GM21528 (cell line): ENCODE results near the gene IGFBPL1.
A peak's percentile ranks its signal among the peaks of the same experiment; 100 is the strongest.
"Not testable (repeated sequence)": the region's sequence is repeated elsewhere in the genome, so short reads cannot be mapped to it uniquely, and the experiment has no call there.

Experiments
- ATAC-seq: cut with Tn5 transposase; IDR thresholded peaks from one replicate; pipeline ENCODE4 v1.9.1; 2021; ENCODE audit warnings: mild to moderate bottlenecking, moderate library complexity; ENCODE audit not compliant: unreplicated experiment, low FRiP score

IGFBPL1 gene

DNA sequence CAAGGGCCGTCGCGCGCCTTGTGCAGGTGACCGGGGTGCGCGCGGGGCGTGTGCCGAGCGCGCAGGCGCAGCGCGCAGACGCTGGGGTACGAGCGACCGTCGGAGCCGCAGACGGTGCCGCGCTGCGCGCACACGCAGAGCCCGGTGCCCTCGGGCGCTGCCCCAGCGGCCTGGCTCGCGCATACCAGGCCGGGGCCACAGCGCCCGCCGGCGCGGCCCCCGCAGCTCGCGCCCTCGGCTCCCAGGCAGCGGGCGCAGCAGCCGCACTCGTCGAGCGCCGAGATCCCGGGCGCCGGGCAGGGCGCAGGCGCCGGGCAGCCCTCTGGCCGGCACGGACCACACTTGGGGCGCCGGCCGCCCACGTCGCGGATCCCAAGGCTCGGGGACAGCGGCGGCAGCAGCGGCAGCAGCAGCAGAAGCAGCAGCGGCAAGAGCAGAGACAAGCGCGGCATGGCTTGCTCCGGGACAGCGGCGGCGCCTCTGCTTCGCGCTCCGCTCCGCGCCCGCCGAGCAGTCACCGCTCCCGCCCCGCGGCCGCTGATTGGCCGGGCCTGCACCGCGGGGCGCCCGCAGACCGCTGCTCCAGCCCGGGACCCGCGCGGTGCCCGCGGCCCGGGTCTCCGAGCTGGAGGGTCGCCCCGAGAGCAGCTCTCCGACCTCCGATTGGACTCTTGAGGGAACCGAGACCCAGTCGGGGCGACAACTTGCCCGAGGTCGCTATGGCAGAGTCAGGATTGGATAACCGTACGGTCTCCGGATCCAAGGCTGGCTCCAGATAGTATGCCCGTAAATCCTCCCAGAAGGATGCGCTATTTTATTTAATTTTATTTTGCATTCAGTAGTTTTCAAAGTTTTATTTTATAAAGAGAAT lies at the start of gene IGFBPL1:
IGFBPL1 (minus strand) TSS at position 482 of the 871 bp plus-strand sequence; CDS start at position 452, 30 bp downstream.
- ATAC-seq = no peak

GRCh38 chr9:38472583-38473249 lies 48.5 kb upstream of the IGFBPL1 start:
- not testable (repeated sequence) for ATAC-seq

DNA sequence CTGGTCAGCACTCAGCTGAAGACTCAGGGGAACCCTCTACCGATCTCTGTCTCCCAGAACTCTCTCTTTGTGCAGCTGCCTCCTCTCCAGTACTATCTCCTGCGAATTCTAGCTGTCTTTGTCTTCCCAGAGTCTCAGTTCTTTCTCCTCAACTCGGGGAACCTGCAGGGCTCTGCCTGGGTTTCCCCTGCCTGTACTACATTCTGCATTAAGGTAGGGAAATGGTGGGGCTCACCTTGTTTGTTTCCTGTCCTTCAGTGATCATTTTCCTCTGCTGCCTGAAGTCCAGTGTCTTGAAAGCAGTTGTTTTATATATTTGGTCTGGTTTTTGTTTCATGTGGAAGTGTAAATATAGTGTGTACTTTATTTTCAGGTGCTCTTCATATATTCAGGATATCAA lies 43.1 kb upstream of the IGFBPL1 start:
- no peak for ATAC-seq

GRCh38 chr9:38453835-38454234 lies 29.6 kb upstream of the IGFBPL1 start:
- ATAC-seq = no peak

DNA sequence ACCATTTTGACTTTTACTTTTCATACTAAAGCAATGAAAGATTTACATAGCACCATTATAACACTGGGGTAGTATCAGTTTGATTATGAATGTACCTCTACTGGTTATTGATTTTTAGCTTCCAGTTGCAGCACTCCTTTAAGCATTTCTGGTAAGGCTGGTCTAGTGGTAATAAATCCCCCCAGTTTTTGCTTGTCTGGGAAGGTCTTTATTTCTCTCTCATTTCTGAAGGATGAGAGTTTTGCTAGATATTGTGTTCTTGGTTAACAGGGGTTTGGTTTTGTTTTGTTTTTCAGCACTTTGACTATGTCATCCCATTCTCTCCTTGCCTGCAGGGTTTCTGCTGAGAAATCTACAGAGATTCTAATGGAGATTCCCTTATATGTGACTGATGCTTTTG lies 26.9 kb upstream of the IGFBPL1 start:
- no peak for ATAC-seq

DNA sequence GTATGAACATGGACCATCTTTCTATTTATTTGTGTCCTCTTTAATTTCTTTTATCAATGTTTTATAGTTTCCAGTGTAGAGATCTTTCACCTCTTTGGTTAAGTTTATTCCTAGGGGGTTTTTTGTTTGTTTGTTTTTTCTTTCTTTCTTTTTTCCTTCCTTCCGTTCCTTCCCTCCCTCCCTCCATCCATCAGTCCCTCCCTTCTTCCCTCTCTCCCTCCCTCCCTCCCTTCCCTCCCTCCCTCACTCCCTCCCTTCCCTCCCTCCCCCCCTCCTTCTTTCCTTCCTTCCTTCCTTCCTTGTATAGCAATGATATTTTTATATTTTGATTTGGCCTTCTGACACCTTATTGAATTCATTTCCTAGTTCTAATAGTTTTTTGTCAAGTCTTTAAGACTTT lies 23.4 kb upstream of the IGFBPL1 start:
- no peak for ATAC-seq

DNA sequence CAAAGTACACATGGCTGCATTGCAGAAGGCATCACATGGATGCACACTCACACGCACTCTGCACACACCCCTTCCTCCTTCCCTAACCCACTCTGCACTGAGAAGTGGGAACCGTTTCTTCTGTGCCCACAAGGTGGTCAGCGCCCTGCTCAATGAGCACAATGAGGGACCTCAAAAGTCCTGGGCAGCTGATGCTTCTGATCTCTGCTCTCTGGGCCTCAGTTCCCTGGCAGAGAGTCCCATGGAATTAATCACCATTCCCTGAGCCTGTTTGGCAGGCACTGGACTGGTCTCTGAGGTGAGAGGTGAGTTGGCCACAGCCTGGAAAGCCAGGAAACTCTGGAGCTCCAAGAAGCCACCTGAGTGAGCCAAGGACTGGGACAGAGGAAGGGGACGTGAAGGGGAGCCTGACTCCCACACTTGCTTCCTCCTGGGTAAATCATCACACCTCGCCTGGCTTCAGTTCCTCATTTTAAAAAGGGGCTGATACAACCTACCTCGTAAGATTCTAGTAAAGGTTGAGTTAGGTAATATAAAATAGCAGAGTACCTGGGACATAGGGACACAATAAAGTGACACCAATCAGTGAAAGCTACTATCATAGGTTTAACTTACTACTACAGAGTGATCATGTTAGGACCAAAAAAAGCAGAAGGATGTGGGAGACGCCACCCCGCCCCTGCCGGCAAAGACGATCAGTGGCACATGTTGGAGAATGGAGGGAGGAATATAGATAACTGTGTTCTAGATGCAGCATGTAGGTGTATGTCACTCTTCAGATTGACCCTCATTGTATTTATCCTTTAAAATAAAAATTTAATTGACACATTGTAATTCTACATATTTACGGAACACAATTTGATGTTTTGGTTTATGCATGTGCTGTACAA lies 21.1 kb upstream of the IGFBPL1 start:
- peak; percentile 93 for ATAC-seq

GRCh38 chr9:38443597-38443996 lies 19.3 kb upstream of the IGFBPL1 start:
- ATAC-seq = no peak

GRCh38 chr9:38443181-38443580 lies 18.9 kb upstream of the IGFBPL1 start:
- ATAC-seq = no peak

DNA sequence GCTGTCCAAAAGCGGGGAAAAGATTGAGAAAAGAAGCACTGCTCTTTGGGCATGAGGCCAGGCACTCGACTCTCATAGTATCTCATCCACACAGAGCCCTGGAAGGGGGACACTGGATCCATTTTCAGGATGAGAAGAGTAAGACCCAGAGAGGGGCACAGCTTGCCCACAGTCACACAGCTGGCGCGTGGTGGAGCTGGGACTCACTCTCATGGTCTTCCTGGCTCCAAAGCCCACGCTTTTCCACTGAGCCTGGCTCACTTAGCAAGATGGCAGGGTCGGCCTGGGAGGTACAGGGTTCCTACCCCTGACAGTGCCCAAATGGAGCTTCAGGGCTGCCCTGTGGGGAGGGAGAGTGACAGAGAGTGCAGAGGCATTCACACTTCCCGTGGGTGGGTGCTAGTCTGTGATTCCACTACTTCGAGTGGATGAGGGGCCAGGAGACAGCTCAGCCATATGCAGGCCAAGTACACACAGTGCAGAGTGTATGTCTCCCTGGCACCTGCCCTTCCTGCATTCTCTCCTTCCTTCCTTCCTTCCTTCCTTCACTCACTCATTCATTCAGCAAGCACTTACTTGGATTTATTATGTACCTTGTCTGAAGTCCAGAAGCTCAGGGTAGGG lies 18.3 kb upstream of the IGFBPL1 start:
- no peak for ATAC-seq

GRCh38 chr9:38441347-38442085 lies 17.3 kb upstream of the IGFBPL1 start:
- no peak for ATAC-seq

DNA sequence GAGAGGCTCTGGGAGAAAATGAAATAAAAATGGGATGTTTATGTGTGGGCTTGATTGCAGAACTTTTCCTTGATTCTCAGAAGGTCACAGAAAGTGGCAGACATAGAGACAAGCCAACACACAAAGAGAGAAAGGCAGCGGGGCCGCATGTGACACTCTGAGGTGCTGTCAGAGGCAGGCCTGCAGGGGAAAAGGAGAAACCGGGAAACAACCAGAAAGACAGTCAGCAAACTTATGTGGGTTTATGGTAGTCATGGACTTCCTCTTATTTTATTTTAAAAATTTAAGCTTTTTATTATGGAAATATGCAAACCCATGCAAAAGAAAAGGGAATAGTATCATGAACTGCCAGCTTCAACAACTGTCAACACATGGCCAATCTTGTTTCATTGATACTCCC lies 16.3 kb upstream of the IGFBPL1 start:
- ATAC-seq = no peak

DNA sequence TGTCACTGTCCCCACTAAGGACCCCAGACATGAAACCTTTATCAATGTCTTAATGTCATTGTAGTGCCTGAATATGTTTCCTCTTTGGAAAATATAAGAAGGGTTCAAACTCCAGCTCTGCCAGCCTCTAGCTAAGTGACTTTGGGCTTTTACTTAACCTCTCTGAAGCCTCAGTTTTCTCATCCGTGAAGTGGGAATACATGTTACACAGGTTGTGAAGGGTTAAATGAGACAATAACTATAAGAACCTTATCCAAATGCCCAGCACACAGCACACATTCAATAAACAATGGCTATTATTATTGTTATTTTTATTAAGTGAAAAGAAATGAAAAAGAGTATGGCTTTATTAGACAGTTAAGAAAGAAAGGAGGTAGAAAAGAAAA lies 15.7 kb upstream of the IGFBPL1 start:
- ATAC-seq = no peak

GRCh38 chr9:38439291-38439915 lies 15.1 kb upstream of the IGFBPL1 start:
- no peak for ATAC-seq

- no peak for ATAC-seq
Observed at GRCh38 chr9:38437193-38437823, 13.1 kb upstream of the IGFBPL1 start.

DNA sequence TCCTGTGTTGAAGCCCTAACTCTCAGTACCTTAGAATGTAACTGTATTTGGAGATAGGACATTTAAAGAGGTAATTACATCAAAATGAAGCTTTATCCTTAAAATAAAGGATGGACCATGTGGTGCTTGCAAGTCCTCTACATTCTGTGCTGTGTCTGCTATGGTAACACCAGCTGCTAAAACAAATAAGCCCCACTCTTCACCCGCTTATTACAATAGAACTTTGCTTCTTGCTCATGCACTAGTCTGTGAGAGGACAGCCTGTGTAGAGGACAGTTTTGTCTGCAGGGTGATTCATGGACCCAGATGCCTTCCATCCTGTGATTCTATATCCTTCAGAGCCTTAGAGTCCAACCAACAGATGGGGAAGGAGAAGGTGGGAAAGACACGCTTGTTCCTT lies 12.5 kb upstream of the IGFBPL1 start:
- no peak for ATAC-seq

- no peak for ATAC-seq
Observed at GRCh38 chr9:38435521-38435920, 11.3 kb upstream of the IGFBPL1 start.

GRCh38 chr9:38434853-38435252 lies 10.6 kb upstream of the IGFBPL1 start:
- no peak for ATAC-seq

DNA sequence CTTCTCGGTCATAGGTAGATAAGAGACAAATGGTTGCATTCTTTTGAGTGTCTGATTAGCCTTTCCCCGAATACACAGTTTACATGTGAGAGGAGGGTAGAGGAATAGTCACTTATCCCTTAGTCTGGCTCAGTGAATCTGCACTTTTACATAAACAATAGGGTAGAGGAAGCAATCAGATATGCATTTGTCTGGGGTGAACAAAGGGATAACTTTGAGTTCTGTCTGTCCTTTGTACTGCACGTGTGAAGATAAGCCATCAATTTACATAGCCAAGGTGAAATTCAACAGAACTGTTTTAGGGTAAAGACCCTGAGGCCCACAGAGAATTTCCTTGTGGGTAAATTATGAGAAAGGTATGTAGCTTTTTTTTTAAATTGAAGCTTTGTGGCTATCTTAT lies 10.1 kb upstream of the IGFBPL1 start:
- no peak for ATAC-seq
